Kidney (tissue), 14 donors: ENCODE results near the gene RGL1. TPM values are rescaled to one million over a fixed set of nuclear protein-coding genes. Genes with fewer than 3 reads are reported as not detected.

Source experiments
- DNase-seq, 5 donors: peaks; one replicate each; pipeline ENCODE4 v3.0.0-alpha.2; 2013 to 2020
- FAIRE-seq: peaks from 2 replicates; lab custom pipeline; 2012; peaks lifted over from hg19 to GRCh38; lab: Jason Lieb, UNC
- H3K27ac ChIP-seq, 2 donors: one replicate each; pipeline ENCODE4 v1.7.0; 2013; ENCODE audit warnings: low read depth in 2 of 2, low read length in 2 of 2, inconsistent platforms in 1 of 2
- H3K27me3 ChIP-seq: one replicate; pipeline ENCODE4 v1.7.1; 2013; ENCODE audit warnings: low read length, inconsistent platforms; ENCODE audit not compliant: control insufficient read depth, insufficient read depth
- H3K36me3 ChIP-seq, 3 donors: one replicate each; pipeline versions ENCODE4 v1.7.0 to v1.7.1; 2013; ENCODE audit warnings: low read length in 3 of 3, control low read depth in 1 of 3, inconsistent platforms in 1 of 3; ENCODE audit not compliant: insufficient read depth in 3 of 3, control insufficient read depth in 2 of 3
- H3K4me1 ChIP-seq, 3 donors: one replicate each; pipeline versions ENCODE4 v1.7.0 to v1.7.1; 2013; ENCODE audit warnings: low read length in 3 of 3, inconsistent platforms in 1 of 3, low read depth in 1 of 3; ENCODE audit not compliant: control insufficient read depth in 2 of 3, insufficient read depth in 2 of 3
- H3K4me3 ChIP-seq, 3 donors: one replicate each; pipeline versions ENCODE4 v1.7.0 to v1.8.1; 2013; ENCODE audit warnings: low read length in 3 of 3, control low read depth in 1 of 3, inconsistent platforms in 1 of 3
- H3K9ac ChIP-seq, 3 donors: one replicate each; pipeline versions ENCODE4 v1.7.0 to v1.7.1; 2013; ENCODE audit warnings: low read length in 3 of 3, control low read depth in 1 of 3, inconsistent platforms in 1 of 3
- H3K9me3 ChIP-seq, 3 donors: one replicate each; pipeline versions ENCODE4 v1.7.0 to v1.7.1; 2013; ENCODE audit warnings: low read length in 3 of 3, control low read depth in 1 of 3, inconsistent platforms in 1 of 3; ENCODE audit not compliant: control insufficient read depth in 2 of 3, insufficient read depth in 1 of 3
- intact Hi-C: fragments of 100-400 bp; cut with DNase I; formaldehyde crosslinking; loops from one replicate; pipeline ENCODE4 v1.11.1; 2022
- polyA plus RNA-seq: library from polyadenylated mRNA; stranded (reverse); fragments of 350-450 nt; fragmentation: Illumina TruSeq; extraction: RNeasy Lipid Tissue Mini Kit (QIAGEN cat#74804); gene quantifications from one replicate; pipeline ENCODE4 v1.2.3, GENCODE V29; 2014; ENCODE audit warnings: low read depth, low replicate concordance; ENCODE audit not compliant: insufficient read depth
- total RNA-seq: library from RNA; stranded (reverse); fragmentation: NEBNext Ultra II Directional; extraction: Animal tissue kit (Norgen Biotek cat#: 25700); gene quantifications from one replicate; pipeline ENCODE4 v1.2.1, GENCODE V29; 2021
- TF ChIP-seq, protein P1 (sequence below): IDR thresholded peaks from 3 replicates; pipeline ENCODE4 v1.5.1; 2012; ENCODE audit warnings: mild to moderate bottlenecking, moderate library complexity, borderline replicate concordance; ENCODE audit not compliant: insufficient read depth; ENCODE audit errors: extremely low read depth
- donor health status: control.
- donor health status: control.
- donor health status: control.
- donor health status: control.
- donor health status: control.
- donor health status: DM: yes; HTN: yes; CAD: no.
- donor health status: Normal renal cell carcinoma (clear cell type).

Gene RGL1
- total and polyA plus RNA-seq, 2 donors from 2014 or later, result 17.3 to 30.7 TPM

DNA sequence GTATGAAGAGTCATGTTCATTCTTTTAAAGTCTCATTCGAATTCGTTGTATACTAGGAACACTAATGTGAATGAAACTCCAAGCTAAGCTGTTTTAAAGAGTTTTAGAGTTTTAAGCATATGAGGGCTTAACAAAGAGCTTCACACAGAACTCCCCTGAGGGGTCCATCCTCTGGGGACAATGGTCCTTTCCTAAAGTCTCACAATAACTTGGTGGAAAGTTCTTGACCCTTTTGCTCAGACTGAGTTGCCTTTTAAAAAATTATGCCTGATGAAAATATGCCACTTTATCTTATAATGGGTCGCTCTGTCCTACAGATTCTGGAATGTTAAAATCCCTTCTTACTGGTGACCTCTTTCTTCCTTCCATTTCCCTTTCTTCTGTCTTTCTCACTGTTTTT lies 64.3 kb downstream of the RGL1 start:
- Histone ChIP-seq H3K9me3 (no peaks in the 10 kb centered on the region), H3K27ac (no peak overlapping the region), H3K27me3 (no peaks in the 10 kb centered on the region), H3K9ac (no peak overlapping the region), H3K36me3 (peaks cover 0 to 10% (median 0%) of the 10 kb centered on the region in 3 donors), H3K4me1 (peaks cover 0 to 8% (median 6%) of the 10 kb centered on the region in 3 donors), H3K4me3 (no peak overlapping the region)
- FAIRE-seq (no peak), DNase-seq (no peak)
- TF ChIP-seq, protein P1, sequence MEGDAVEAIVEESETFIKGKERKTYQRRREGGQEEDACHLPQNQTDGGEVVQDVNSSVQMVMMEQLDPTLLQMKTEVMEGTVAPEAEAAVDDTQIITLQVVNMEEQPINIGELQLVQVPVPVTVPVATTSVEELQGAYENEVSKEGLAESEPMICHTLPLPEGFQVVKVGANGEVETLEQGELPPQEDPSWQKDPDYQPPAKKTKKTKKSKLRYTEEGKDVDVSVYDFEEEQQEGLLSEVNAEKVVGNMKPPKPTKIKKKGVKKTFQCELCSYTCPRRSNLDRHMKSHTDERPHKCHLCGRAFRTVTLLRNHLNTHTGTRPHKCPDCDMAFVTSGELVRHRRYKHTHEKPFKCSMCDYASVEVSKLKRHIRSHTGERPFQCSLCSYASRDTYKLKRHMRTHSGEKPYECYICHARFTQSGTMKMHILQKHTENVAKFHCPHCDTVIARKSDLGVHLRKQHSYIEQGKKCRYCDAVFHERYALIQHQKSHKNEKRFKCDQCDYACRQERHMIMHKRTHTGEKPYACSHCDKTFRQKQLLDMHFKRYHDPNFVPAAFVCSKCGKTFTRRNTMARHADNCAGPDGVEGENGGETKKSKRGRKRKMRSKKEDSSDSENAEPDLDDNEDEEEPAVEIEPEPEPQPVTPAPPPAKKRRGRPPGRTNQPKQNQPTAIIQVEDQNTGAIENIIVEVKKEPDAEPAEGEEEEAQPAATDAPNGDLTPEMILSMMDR, result no peak
- intact Hi-C loops, result no loop called here

GRCh38 chr1:183869664-183870063 lies 64.7 kb downstream of the RGL1 start:
- Histone ChIP-seq H3K27me3 (no peaks in the 10 kb centered on the region), H3K9ac (no peak overlapping the region), H3K9me3 (no peaks in the 10 kb centered on the region), H3K36me3 (peaks cover 0 to 10% (median 0%) of the 10 kb centered on the region in 3 donors), H3K27ac (peak overlapping the region in 1 of 2 donors; percentile 28), H3K4me1 (peaks cover 0 to 8% (median 6%) of the 10 kb centered on the region in 3 donors), H3K4me3 (no peak overlapping the region)
- FAIRE-seq, result no peak
- no peak for DNase-seq
- intact Hi-C loops, result no loop called here
- TF ChIP-seq, protein P1, result no peak

- H3K4me3 ChIP-seq, result no peak overlapping the region
- peaks cover 0 to 10% (median 0%) of the 10 kb centered on the region in 3 donors for H3K36me3 ChIP-seq
- DNase-seq, result peak in 1 of 5 donors; percentile 70
- TF ChIP-seq, protein P1, result no peak
- FAIRE-seq, result no peak
- H3K9ac ChIP-seq, result no peak overlapping the region
- no peaks in the 10 kb centered on the region for H3K9me3 ChIP-seq
- H3K27me3 ChIP-seq, result no peaks in the 10 kb centered on the region
- intact Hi-C loops, result no loop called here
- H3K4me1 ChIP-seq, result peaks cover 0 to 8% (median 6%) of the 10 kb centered on the region in 3 donors
- H3K27ac ChIP-seq, result peak overlapping the region; percentile 22 to 62
Measured at GRCh38 chr1:183870351-183871077, 65.6 kb downstream of the RGL1 start.
